ENCODE results near the gene MAPK11.

Gene MAPK11

GRCh38 chr22:50293441-50294318, 23.5 kb upstream of the MAPK11 start:
- DNase-seq, result no peak

- no peak for DNase-seq
These were observed 22.7 kb upstream of the MAPK11 start for GRCh38 chr22:50292643-50293440.

GRCh38 chr22:50289942-50290630, 19.9 kb upstream of the MAPK11 start:
- DNase-seq, result no peak

- no peak for DNase-seq
These were observed 19.2 kb upstream of the MAPK11 start for GRCh38 chr22:50289151-50289941.

- no peak for DNase-seq
These were observed 17.6 kb upstream of the MAPK11 start for GRCh38 chr22:50287731-50288130.

GRCh38 chr22:50286701-50287318, 16.6 kb upstream of the MAPK11 start:
- no peak for DNase-seq

GRCh38 chr22:50286275-50286674, 16.1 kb upstream of the MAPK11 start:
- no peak for DNase-seq

GRCh38 chr22:50285568-50286229, 15.5 kb upstream of the MAPK11 start:
- no peak for DNase-seq

GRCh38 chr22:50284479-50284878, 14.3 kb upstream of the MAPK11 start:
- DNase-seq, result no peak

- DNase-seq, result no peak
These were observed 13.6 kb upstream of the MAPK11 start for GRCh38 chr22:50283821-50284220.

GRCh38 chr22:50282361-50283155, 12.4 kb upstream of the MAPK11 start:
- no peak for DNase-seq

GRCh38 chr22:50281957-50282356, 11.8 kb upstream of the MAPK11 start:
- no peak for DNase-seq

- DNase-seq, result no peak
These were observed 11.2 kb upstream of the MAPK11 start for GRCh38 chr22:50281384-50281760.

GRCh38 chr22:50280708-50281383, 10.7 kb upstream of the MAPK11 start:
- no peak for DNase-seq

- DNase-seq, result no peak
These were observed 10.0 kb upstream of the MAPK11 start for GRCh38 chr22:50280022-50280707.

GRCh38 chr22:50278956-50279619, 8.9 kb upstream of the MAPK11 start:
- DNase-seq, result no peak

GRCh38 chr22:50278461-50278860, 8.3 kb upstream of the MAPK11 start:
- DNase-seq, result no peak

GRCh38 chr22:50277761-50278160, 7.6 kb upstream of the MAPK11 start:
- no peak for DNase-seq

GRCh38 chr22:50276143-50276542, 6.0 kb upstream of the MAPK11 start:
- peak; percentile 65 for DNase-seq

Data from stimulated activated CD4-positive, alpha-beta T cell treated with anti-CD3 and anti-CD28 coated beads, Interleukin-1b, Interleukin-23, amount 100 ng/mL, for 48 hours (primary cell).